MM.1S (cell line): ENCODE measurements around the gene LSM5.

Experiments used
- DNase-seq: peaks from one replicate; pipeline ENCODE4 v3.0.0-alpha.2; 2015
- H2AFZ ChIP-seq: fragments of 300-600 bp; sonication (generic); 2 replicates; pipeline ENCODE4 v1.6.0; 2016; ENCODE audit warnings: antibody characterized with exemption, low read length
- H3F3A ChIP-seq: fragments of 300-600 bp; sonication (generic); 2 replicates; pipeline ENCODE4 v1.6.1; 2016; ENCODE audit warnings: mild to moderate bottlenecking, antibody characterized with exemption, low read length, moderate library complexity, mixed read lengths; ENCODE audit not compliant: insufficient read depth
- H3K27ac ChIP-seq: fragments of 300-600 bp; sonication (generic); 2 replicates; pipeline ENCODE4 v1.5.1; 2016; ENCODE audit warnings: mild to moderate bottlenecking, low read length
- H3K27me3 ChIP-seq: fragments of 300-600 bp; sonication (generic); replicated peaks from 2 replicates; pipeline ENCODE4 v1.6.0; 2016; ENCODE audit warnings: low read length; ENCODE audit not compliant: insufficient read depth
- H3K36me3 ChIP-seq: fragments of 300-600 bp; sonication (generic); replicated peaks from 2 replicates; pipeline ENCODE4 v1.6.1; 2016; ENCODE audit warnings: mild to moderate bottlenecking, low read length, mixed read lengths; ENCODE audit not compliant: insufficient read depth
- H3K4me1 ChIP-seq: fragments of 300-600 bp; sonication (generic); 2 replicates; pipeline ENCODE4 v1.6.1; 2016; ENCODE audit warnings: low read length, mixed read lengths
- H3K4me2 ChIP-seq: fragments of 300-600 bp; sonication (generic); 2 replicates; pipeline ENCODE4 v1.6.0; 2016; ENCODE audit warnings: low read depth, low read length
- H3K4me3 ChIP-seq: fragments of 300-600 bp; sonication (generic); 2 replicates; pipeline ENCODE4 v1.5.1; 2016; ENCODE audit warnings: low read length, mixed read lengths
- H3K79me2 ChIP-seq: fragments of 300-600 bp; sonication (generic); 2 replicates; pipeline ENCODE4 v1.6.1; 2016; ENCODE audit warnings: mixed run types, low read length, mixed read lengths
- H3K9ac ChIP-seq: fragments of 300-600 bp; sonication (generic); 2 replicates; pipeline ENCODE4 v1.6.1; 2016; ENCODE audit warnings: low read length, mixed read lengths
- H3K9me2 ChIP-seq: fragments of 300-600 bp; sonication (generic); replicated peaks from 2 replicates; pipeline ENCODE4 v1.6.1; 2016; ENCODE audit warnings: mild to moderate bottlenecking, low read length, mixed read lengths; ENCODE audit not compliant: insufficient read depth
- H3K9me3 ChIP-seq: fragments of 300-600 bp; sonication (generic); replicated peaks from 2 replicates; pipeline ENCODE4 v1.6.1; 2016; ENCODE audit warnings: mild to moderate bottlenecking, low read length, mixed read lengths; ENCODE audit not compliant: insufficient read depth
- H4K20me1 ChIP-seq: fragments of 300-600 bp; sonication (generic); 2 replicates; pipeline ENCODE4 v1.6.1; 2016; ENCODE audit warnings: mild to moderate bottlenecking, low read length, moderate library complexity, mixed read lengths; ENCODE audit not compliant: insufficient read depth
- EZH2 ChIP-seq: fragments of 300-600 bp; sonication (generic); optimal IDR thresholded peaks from 2 replicates; pipeline ENCODE3; 2017; ENCODE audit warnings: low read depth, mild to moderate bottlenecking, antibody characterized with exemption, low read length, mixed read lengths
- EZH2phosphoT487 ChIP-seq: fragments of 300-600 bp; sonication (generic); IDR thresholded peaks from 2 replicates; pipeline ENCODE4 v1.6.1; 2018; ENCODE audit warnings: antibody characterized with exemption, low read length
- TF ChIP-seq, protein P1 (sequence below): fragments of 300-600 bp; sonication (generic); IDR thresholded peaks from 2 replicates; pipeline ENCODE4 v1.5.1; 2016; ENCODE audit warnings: antibody characterized with exemption, low read length, mixed read lengths

Gene LSM5

DNA sequence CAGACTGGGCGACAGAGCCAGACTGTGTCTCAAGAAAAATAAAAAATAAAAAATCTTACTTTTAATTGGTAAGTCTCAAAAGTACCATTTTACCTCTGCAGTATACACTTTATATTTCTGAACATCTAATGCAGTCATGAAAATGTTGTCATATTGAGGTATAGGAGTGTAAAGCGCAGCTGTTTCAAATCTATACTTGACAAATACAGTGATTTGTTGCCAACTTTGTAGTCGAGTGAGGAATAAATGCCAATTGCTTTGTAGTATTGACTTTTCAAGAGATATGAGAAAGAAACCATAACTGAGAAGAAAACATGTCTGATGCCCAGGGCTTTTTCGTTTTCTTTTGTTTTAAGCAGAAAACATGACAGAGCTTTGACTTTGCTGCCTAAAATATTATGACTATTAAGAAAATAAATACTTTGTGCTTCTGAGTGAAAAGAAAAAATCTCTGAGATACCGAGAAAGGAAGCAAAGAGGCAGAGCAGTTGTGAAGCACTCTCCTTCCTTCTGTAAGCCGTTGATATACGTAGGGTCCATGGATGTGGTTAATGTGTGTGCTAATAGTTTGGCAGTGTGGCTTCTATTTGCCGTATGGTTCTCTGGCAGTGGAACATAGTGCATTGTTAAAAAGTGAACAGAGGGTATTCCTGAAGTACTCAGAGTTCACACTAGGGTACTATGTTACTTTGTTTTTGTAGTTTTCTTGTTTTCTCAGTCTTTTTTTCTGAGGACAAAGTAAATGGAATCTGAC lies 43.3 kb upstream of the LSM5 start:
- H3K27ac ChIP-seq = no peak overlapping the region
- no peak overlapping the region for H3K4me2 ChIP-seq
- H2AFZ ChIP-seq = no peak overlapping the region
- H3K36me3 ChIP-seq = no peaks in the 10 kb centered on the region
- no peaks in the 10 kb centered on the region for H3K9me2 ChIP-seq
- DNase-seq = no peak
- no peak overlapping the region for H3K9ac ChIP-seq
- H4K20me1 ChIP-seq = no peaks in the 10 kb centered on the region; the same call in 1 of the 2 replicates
- peaks cover 18% of the 10 kb centered on the region; the same call in 1 of the 2 replicates for H3K79me2 ChIP-seq
- H3F3A ChIP-seq = no peaks in the 10 kb centered on the region
- H3K4me1 ChIP-seq = no peaks in the 10 kb centered on the region
- TF ChIP-seq EZH2phosphoT487 (no peak), EZH2 (no peak)
- TF ChIP-seq, protein P1, sequence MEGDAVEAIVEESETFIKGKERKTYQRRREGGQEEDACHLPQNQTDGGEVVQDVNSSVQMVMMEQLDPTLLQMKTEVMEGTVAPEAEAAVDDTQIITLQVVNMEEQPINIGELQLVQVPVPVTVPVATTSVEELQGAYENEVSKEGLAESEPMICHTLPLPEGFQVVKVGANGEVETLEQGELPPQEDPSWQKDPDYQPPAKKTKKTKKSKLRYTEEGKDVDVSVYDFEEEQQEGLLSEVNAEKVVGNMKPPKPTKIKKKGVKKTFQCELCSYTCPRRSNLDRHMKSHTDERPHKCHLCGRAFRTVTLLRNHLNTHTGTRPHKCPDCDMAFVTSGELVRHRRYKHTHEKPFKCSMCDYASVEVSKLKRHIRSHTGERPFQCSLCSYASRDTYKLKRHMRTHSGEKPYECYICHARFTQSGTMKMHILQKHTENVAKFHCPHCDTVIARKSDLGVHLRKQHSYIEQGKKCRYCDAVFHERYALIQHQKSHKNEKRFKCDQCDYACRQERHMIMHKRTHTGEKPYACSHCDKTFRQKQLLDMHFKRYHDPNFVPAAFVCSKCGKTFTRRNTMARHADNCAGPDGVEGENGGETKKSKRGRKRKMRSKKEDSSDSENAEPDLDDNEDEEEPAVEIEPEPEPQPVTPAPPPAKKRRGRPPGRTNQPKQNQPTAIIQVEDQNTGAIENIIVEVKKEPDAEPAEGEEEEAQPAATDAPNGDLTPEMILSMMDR = no peak
- H3K27me3 ChIP-seq = no peaks in the 10 kb centered on the region
- no peaks in the 10 kb centered on the region for H3K9me3 ChIP-seq
- H3K4me3 ChIP-seq = no peak overlapping the region

DNA sequence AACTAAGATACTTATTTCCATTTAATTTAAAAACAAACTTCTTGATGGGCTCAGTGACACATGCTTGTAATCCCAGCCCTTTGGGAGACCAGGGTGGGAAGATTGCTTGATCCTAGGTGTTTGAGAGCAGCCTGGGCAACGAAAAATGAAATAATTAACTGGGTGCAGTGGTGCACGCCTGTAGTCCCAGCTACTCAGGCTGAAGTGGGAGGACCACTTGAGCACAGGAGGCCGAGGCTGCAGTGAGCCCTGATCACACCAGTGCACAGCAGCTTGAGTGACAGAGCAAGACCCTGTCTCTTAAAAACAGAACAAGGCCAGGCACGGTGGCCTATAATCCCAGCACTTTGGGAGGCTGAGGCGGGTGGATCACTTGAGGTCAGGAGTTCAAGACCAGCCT lies 42.5 kb upstream of the LSM5 start:
- H4K20me1 ChIP-seq = no peaks in the 10 kb centered on the region; the same call in 1 of the 2 replicates
- peaks cover 17% of the 10 kb centered on the region; the same call in 1 of the 2 replicates for H3K79me2 ChIP-seq
- no peak overlapping the region for H3K4me2 ChIP-seq
- TF ChIP-seq, protein P1 = no peak
- TF ChIP-seq EZH2 (no peak), EZH2phosphoT487 (no peak)
- no peak for DNase-seq
- no peaks in the 10 kb centered on the region for H3K27me3 ChIP-seq
- no peak overlapping the region for H2AFZ ChIP-seq
- H3F3A ChIP-seq = no peaks in the 10 kb centered on the region
- no peaks in the 10 kb centered on the region for H3K9me2 ChIP-seq
- no peaks in the 10 kb centered on the region for H3K4me1 ChIP-seq
- no peak overlapping the region for H3K9ac ChIP-seq
- no peak overlapping the region for H3K27ac ChIP-seq
- H3K36me3 ChIP-seq = no peaks in the 10 kb centered on the region
- no peak overlapping the region for H3K4me3 ChIP-seq
- no peaks in the 10 kb centered on the region for H3K9me3 ChIP-seq

DNA sequence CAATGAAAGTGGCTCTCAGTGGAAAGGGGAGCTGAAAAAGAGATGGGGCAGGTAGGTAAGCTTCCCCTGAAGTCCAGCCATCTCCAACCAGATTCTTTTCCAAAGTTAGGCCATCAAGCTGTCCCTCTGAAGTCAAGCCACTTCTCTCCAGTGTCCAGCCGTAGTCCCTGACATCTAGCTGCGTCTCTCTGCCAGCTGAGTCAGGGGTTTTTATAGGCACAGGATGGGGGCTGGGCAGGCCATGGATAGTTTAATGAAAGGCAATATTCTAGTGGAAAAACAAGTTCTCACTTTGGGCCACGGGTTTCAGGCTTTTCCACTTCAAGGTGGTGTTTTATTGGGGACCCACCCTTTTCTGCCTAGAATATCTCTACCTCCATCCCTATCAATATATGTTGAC lies 41.9 kb upstream of the LSM5 start:
- Histone ChIP-seq H3K27me3 (no peaks in the 10 kb centered on the region), H3K79me2 (peaks cover 17% of the 10 kb centered on the region; the same call in 1 of the 2 replicates)

More for the DNA sequence above, 41.9 kb upstream of the LSM5 start:
- Histone ChIP-seq H3F3A (no peaks in the 10 kb centered on the region), H2AFZ (no peak overlapping the region), H4K20me1 (no peaks in the 10 kb centered on the region; the same call in 1 of the 2 replicates), H3K27ac (no peak overlapping the region), H3K36me3 (no peaks in the 10 kb centered on the region), H3K9me3 (no peaks in the 10 kb centered on the region), H3K4me2 (no peak overlapping the region), H3K4me3 (no peak overlapping the region), H3K9me2 (no peaks in the 10 kb centered on the region), H3K4me1 (no peaks in the 10 kb centered on the region), H3K9ac (no peak overlapping the region)
- TF ChIP-seq, protein P1 = no peak
- no peak for TF ChIP-seq EZH2
- no peak for TF ChIP-seq EZH2phosphoT487
- no peak for DNase-seq
